SK-N-MC (cell line): ENCODE data around the gene TSPAN3.

ENCODE experiments used
- DNase-seq: peaks from one replicate; pipeline ENCODE4 v3.0.0-alpha.2; 2011; ENCODE audit warnings: low read depth, low spot score
- H3K27ac ChIP-seq: fragments of 200-600 bp; sonication (generic); 2 replicates; pipeline ENCODE4 v1.5.1; 2016; ENCODE audit warnings: mixed run types
- H3K36me3 ChIP-seq: fragments of 200-600 bp; sonication (generic); 2 replicates; pipeline ENCODE4 v1.6.1; 2017; ENCODE audit warnings: antibody characterized with exemption, low read length, mixed read lengths; ENCODE audit not compliant: insufficient read depth
- H3K4me3 ChIP-seq: fragments of 200-600 bp; sonication (generic); 2 replicates; pipeline ENCODE4 v1.5.1; 2016
- H3K9ac ChIP-seq: fragments of 200-600 bp; sonication (generic); 2 replicates; pipeline ENCODE4 v1.8.0; 2017; ENCODE audit warnings: mixed run types, mixed read lengths; ENCODE audit not compliant: insufficient read length
- H3K9me3 ChIP-seq: fragments of 200-600 bp; sonication (generic); 2 replicates; pipeline ENCODE4 v1.6.1; 2017; ENCODE audit warnings: low read depth, mild to moderate bottlenecking, antibody characterized with exemption, low read length, moderate library complexity, mixed read lengths
- EZH2 ChIP-seq: fragments of 200-600 bp; sonication (generic); IDR thresholded peaks from one replicate; pipeline ENCODE4 v1.6.1; 2017; ENCODE audit warnings: antibody characterized with exemption
- FOXP2 ChIP-seq: optimal IDR thresholded peaks from 2 replicates; pipeline ENCODE3; 2011; ENCODE audit warnings: mild to moderate bottlenecking, moderate library complexity; ENCODE audit not compliant: insufficient read depth; ENCODE audit errors: extremely low read length, control extremely low read depth
- POLR2AphosphoS5 ChIP-seq: IDR thresholded peaks from 2 replicates; pipeline ENCODE4 v1.6.1; 2012; ENCODE audit warnings: mild to moderate bottlenecking, low read depth, low read length, borderline replicate concordance

The TSPAN3 gene

DNA sequence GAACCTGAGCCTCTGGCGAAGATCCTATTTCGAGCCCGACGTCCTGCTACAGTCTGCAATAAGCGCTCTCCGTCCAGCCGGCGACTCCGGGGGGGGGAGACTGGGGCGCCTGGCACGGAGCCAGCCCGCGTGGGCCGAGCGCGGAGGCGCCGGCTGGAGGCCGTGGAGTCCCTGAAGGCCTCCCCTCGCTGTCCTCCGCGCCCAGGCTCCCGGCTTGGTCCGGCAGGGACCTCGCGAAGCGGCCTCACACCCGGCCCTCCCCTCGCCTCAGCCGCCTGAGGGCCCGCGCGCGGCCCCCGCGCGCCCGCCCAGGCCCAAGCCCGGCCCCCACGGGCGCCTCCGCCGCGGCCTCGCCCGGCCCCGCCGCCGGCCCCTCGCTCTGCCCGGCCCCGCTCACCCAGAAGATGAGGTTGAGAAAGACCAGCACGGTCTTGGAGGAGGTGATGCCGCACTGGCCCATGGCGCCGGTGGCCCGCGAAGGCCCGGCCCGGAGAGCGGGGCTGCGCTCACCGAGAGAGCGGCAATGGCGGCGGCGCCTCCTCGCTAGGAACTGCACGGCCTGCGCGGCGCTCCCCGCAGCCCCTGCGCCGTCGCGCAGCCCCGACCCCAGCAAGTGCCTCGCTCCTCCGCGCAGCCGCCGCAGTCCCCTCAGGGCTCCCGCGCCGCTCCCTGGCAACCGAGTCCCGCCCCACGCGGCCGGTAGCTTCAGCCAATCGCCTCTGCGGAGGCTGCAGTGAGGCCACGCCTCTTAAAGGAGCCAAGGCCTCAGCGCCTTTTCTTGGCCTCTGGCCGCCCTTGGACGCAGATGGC is at the start of gene TSPAN3:
Gene TSPAN3, minus strand, starts transcription at position 615 of the 810 bp plus-strand sequence. Its CDS starts 155 bp downstream, at position 460.
- Histone ChIP-seq H3K27ac (peak within 1 kb of the TSS; percentile 78; the same call in 1 of the 2 replicates), H3K4me3 (peak within 1 kb of the TSS; percentile 96), H3K9ac (peak within 1 kb of the TSS; percentile 94), H3K9me3 (no peaks in the 10 kb centered on the region), H3K36me3 (peaks cover 13% of the 10 kb centered on the region)
- DNase-seq: no peak
- TF ChIP-seq FOXP2 (no peak), POLR2AphosphoS5 (peak; percentile 88; the same call in 1 of the 2 replicates)

- Histone ChIP-seq H3K9me3 (no peaks in the 10 kb centered on the region), H3K27ac (no peak overlapping the region)
- DNase-seq: no peak
These were observed 49.7 kb upstream of the TSPAN3 start for GRCh38 chr15:77120576-77120975.

DNA sequence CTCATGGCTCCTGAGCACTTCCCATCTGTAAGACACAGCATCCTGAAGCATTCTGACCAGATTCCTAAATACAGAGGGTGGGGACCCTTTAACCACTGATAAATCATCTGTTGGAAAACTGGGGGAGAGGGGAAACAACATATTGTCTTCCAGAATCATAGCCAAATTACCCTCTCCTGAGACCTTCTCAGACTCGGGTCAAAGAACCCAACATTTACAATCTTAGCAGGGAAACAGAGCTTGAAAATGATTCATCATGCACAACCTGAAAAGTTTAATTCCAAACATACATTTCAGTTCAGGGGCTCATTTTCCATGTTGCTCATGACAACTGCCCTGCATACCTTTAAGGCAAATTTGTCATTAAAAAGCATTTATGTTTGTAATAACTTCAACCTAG is 48.5 kb upstream of the TSPAN3 start:
- H3K9ac ChIP-seq: no peak overlapping the region
- DNase-seq: no peak
- TF ChIP-seq POLR2AphosphoS5 (no peak), EZH2 (no peak), FOXP2 (no peak)
- no peak overlapping the region for H3K4me3 ChIP-seq
- H3K9me3 ChIP-seq: no peaks in the 10 kb centered on the region
- no peaks in the 10 kb centered on the region for H3K36me3 ChIP-seq
- no peak overlapping the region for H3K27ac ChIP-seq

More at GRCh38 chr15:77120576-77120975, 49.7 kb upstream of the TSPAN3 start:
- Histone ChIP-seq H3K9ac (no peak overlapping the region), H3K4me3 (no peak overlapping the region), H3K36me3 (no peaks in the 10 kb centered on the region)
- TF ChIP-seq EZH2 (no peak), POLR2AphosphoS5 (no peak), FOXP2 (no peak)

GRCh38 chr15:77118882-77119321 is 48.0 kb upstream of the TSPAN3 start:
- H3K27ac ChIP-seq: no peak overlapping the region

DNA sequence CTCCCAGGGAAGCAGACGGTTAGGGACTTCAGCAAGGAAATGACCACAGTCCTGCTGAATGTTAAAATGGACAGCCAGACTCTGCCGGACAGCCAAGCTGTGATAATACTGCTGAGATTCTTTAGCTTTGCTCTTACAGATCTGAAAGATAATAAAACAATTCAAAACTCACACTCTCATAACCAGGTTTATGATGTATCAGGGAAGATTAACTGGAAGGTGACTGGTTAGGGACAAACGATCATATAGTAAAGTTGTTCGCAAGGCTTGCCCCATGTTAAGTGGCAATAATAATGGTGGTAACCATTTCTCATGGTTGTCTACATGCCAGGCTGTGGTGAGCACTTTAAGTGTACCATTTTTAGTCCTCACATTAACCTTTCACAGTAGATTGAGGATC is 44.3 kb upstream of the TSPAN3 start:
- H3K9me3 ChIP-seq: no peaks in the 10 kb centered on the region
- TF ChIP-seq FOXP2 (no peak), EZH2 (no peak), POLR2AphosphoS5 (no peak)

More at GRCh38 chr15:77118882-77119321, 48.0 kb upstream of the TSPAN3 start:
- no peaks in the 10 kb centered on the region for H3K36me3 ChIP-seq
- no peaks in the 10 kb centered on the region for H3K9me3 ChIP-seq
- H3K4me3 ChIP-seq: no peak overlapping the region
- no peak overlapping the region for H3K9ac ChIP-seq
- no peak for TF ChIP-seq EZH2
- DNase-seq: peak; percentile 73

GRCh38 chr15:77112838-77113504 is 42.1 kb upstream of the TSPAN3 start:
- no peak overlapping the region for H3K9ac ChIP-seq
- H3K9me3 ChIP-seq: no peaks in the 10 kb centered on the region
- no peak overlapping the region for H3K4me3 ChIP-seq
- H3K27ac ChIP-seq: no peak overlapping the region
- H3K36me3 ChIP-seq: no peaks in the 10 kb centered on the region
- no peak for DNase-seq
- TF ChIP-seq POLR2AphosphoS5 (no peak), FOXP2 (no peak), EZH2 (no peak)

More for the DNA sequence above, 44.3 kb upstream of the TSPAN3 start:
- no peaks in the 10 kb centered on the region for H3K36me3 ChIP-seq
- H3K9ac ChIP-seq: no peak overlapping the region
- no peak overlapping the region for H3K27ac ChIP-seq
- H3K4me3 ChIP-seq: no peak overlapping the region
- DNase-seq: no peak

GRCh38 chr15:77111789-77112188 is 40.9 kb upstream of the TSPAN3 start:
- Histone ChIP-seq H3K4me3 (no peak overlapping the region), H3K36me3 (no peaks in the 10 kb centered on the region), H3K9me3 (no peaks in the 10 kb centered on the region), H3K27ac (no peak overlapping the region), H3K9ac (no peak overlapping the region)
- no peak for TF ChIP-seq EZH2
- no peak for TF ChIP-seq FOXP2
- no peak for TF ChIP-seq POLR2AphosphoS5
- DNase-seq: no peak

GRCh38 chr15:77107531-77108355 is 36.8 kb upstream of the TSPAN3 start:
- Histone ChIP-seq H3K9ac (no peak overlapping the region), H3K27ac (no peak overlapping the region), H3K9me3 (no peaks in the 10 kb centered on the region), H3K4me3 (no peak overlapping the region), H3K36me3 (no peaks in the 10 kb centered on the region)
- no peak for DNase-seq
- TF ChIP-seq POLR2AphosphoS5 (no peak), EZH2 (no peak), FOXP2 (no peak)
